ENCODE measurements around the gene CHN2.

CHN2 gene

DNA sequence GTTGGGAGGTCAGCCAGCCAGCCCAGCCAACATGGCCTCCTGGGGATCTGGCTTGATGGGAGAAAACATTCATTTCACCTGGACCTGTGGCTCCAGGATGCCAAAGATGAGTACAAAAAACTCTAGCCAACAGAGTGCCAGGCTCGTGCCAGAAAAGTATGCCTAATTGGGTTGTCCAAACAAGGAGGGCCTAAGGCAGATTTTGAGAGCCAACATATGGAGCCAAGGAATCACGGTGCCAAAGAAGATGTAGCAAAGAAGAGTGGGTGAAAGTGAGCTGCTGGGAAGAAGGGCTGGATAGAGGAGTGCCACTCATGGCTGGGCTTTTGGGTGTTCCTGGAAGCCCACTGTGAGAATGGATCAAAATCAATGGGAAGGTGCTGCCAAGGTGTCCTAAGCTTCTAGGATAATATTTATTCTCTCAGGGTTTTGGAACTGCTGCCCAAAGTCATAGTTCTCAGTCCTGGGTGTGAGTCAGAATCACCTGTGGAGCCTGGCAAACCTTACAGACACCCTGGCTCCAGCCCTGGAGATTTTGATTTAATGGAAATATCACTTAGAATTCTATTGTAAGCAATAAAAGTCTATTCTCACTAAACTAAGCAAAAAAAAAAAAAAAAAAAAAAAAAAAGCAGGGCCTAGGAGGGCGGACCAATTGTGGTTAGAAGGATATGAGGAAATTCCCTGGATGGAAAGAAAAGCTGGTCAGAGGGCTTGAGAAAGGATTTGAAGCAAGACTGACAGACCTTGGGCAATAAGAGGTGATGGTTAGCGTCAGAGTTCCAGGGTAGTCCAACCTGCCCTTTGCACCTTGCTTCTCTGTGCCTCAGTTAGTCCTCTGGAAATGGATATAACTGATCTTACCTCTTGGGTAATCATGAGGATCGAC, 186.9 kb downstream of the CHN2 start:
- FAIRE-seq (no peak), DNase-seq (ENCODE audit: insufficient read length, low spot score) (no peak)

GRCh38 chr7:29384277-29384676, 189.7 kb downstream of the CHN2 start:
- DNase-seq (ENCODE audit: insufficient read length, low spot score) (no peak), FAIRE-seq (no peak)

GRCh38 chr7:29385214-29385814, 190.7 kb downstream of the CHN2 start:
- FAIRE-seq (no peak), DNase-seq (ENCODE audit: insufficient read length, low spot score) (no peak)

- DNase-seq (ENCODE audit: insufficient read length, low spot score) (no peak), FAIRE-seq (no peak)
Measured at GRCh38 chr7:29386196-29386765, 191.7 kb downstream of the CHN2 start.

- FAIRE-seq, result no peak
- no peak for DNase-seq (ENCODE audit: insufficient read length, low spot score)
Measured at GRCh38 chr7:29391262-29391661, 196.7 kb downstream of the CHN2 start.

DNA sequence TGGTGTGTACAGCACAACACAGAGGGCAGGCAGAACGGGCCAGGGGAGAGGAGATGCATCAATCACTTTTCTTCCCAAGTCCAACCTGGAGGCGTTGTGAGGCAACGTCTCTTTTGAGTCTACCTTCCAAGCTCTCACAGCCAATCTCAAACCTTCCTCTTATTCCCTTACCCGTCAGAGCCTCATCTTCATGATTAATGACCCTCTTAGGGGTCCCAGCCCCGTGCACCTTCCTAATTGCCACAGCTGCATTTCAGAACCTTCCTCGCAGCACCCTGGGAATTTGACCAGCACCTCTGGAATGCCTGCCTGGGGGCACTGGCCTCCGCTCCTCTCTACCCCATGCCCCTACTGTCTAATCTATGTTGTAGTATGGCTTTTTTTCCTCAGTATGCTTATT, 199.7 kb downstream of the CHN2 start:
- DNase-seq (ENCODE audit: insufficient read length, low spot score), result no peak
- FAIRE-seq, result no peak

- DNase-seq (ENCODE audit: insufficient read length, low spot score), result no peak
- no peak for FAIRE-seq
Measured at GRCh38 chr7:29396563-29396962, 202.0 kb downstream of the CHN2 start.

DNA sequence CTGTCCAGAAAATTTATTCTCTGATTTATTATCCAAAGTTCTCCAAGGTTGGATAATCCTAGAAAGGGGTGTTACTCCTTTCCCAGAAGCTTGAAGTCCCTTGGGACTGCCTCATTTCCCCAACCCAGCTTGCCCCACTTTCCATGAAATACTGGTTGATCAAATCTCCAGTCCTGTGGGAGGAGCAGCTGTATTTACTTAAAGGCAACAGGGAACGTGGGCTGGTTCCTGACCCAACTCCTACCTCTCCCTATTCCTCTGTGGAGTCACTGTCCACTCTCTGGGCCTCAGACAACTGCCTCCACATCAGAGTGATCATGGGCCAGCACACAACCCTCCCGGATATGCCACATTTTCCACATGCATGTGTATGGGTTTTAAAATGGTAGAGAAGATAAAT, 202.8 kb downstream of the CHN2 start:
- no peak for DNase-seq (ENCODE audit: insufficient read length, low spot score)
- no peak for FAIRE-seq

GRCh38 chr7:29398011-29398410, 203.4 kb downstream of the CHN2 start:
- no peak for FAIRE-seq
- no peak for DNase-seq (ENCODE audit: insufficient read length, low spot score)

GRCh38 chr7:29400437-29400836, 205.9 kb downstream of the CHN2 start:
- FAIRE-seq (no peak), DNase-seq (ENCODE audit: insufficient read length, low spot score) (no peak)

- FAIRE-seq, result no peak
- no peak for DNase-seq (ENCODE audit: insufficient read length, low spot score)
Measured at GRCh38 chr7:29401769-29402168, 207.2 kb downstream of the CHN2 start.

- no peak for FAIRE-seq
- no peak for DNase-seq (ENCODE audit: insufficient read length, low spot score)
Measured at GRCh38 chr7:29405891-29406290, 211.3 kb downstream of the CHN2 start.

DNA sequence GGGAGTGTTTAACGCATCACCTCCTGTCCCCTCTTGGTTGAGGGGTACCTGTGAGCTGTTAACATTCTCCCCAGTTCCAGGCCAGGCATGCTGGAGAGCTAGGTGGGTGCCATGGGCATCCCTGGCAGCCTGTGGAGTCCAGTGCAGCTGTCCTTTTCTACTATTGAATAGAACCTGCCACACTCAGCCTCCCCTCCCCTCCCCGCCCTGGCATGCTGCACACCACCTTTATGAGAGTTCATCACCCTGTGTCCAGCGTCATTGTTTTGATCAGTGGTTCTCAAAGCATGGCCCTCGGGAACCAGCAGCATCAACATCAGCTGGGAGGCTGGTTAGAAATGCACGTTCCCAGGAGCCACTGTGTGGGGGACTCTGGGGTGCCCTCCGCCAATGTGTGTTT, 211.8 kb downstream of the CHN2 start:
- DNase-seq (ENCODE audit: insufficient read length, low spot score) (no peak), FAIRE-seq (no peak)

DNA sequence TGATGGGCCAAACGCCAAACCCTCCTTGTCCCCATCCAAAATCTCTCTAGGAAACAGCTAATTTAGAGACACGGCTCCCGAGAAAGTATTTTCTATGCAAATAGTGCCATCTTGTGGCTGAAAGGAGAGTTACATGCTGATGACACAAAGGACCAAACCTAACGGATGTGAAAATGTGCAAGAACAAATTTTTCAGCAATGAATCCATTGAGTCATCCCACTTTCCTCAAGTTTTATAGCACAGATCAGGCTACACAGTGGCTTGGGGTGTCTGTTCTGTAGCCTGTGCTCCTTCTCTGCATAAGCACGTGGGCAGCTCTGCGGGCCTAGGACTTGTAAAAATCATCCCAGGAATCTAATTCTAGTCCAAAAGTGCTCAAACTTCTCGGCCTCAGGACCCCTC, 214.3 kb downstream of the CHN2 start:
- FAIRE-seq, result no peak

GRCh38 chr7:29410996-29411395, 216.4 kb downstream of the CHN2 start:
- FAIRE-seq (no peak), DNase-seq (ENCODE audit: insufficient read length, low spot score) (no peak)

More for the DNA sequence above, 214.3 kb downstream of the CHN2 start:
- peak; percentile 74 for DNase-seq (ENCODE audit: insufficient read length, low spot score)

DNA sequence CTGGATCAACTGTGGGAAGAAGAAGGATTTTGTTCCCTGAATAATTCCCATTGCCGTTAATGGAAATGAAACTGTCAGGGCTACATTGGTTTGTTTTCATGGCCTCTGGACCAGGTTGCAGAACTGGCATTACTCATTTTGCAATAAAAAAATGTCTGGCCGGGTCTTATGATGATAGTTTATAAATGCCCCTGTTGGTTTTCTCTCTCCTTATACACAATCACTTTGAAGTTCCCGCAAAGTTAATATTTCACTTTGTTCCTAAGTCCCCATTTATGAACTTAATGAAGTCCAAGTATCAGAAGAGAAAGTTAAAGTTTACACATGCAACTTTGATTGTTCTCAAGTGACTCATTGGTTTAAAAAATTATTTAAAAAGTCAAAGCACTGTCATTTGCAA, 218.3 kb downstream of the CHN2 start:
- DNase-seq (ENCODE audit: insufficient read length, low spot score), result no peak
- no peak for FAIRE-seq

GRCh38 chr7:29413626-29414136, 219.1 kb downstream of the CHN2 start:
- DNase-seq (ENCODE audit: insufficient read length, low spot score) (no peak), FAIRE-seq (no peak)

- no peak for FAIRE-seq
Measured at GRCh38 chr7:29414216-29414615, 219.6 kb downstream of the CHN2 start.

GRCh38 chr7:29415215-29415614, 220.6 kb downstream of the CHN2 start:
- no peak for FAIRE-seq

More at GRCh38 chr7:29414216-29414615, 219.6 kb downstream of the CHN2 start:
- no peak for DNase-seq (ENCODE audit: insufficient read length, low spot score)

GRCh38 chr7:29416276-29416937, 221.8 kb downstream of the CHN2 start:
- no peak for DNase-seq (ENCODE audit: insufficient read length, low spot score)
- no peak for FAIRE-seq

More at GRCh38 chr7:29415215-29415614, 220.6 kb downstream of the CHN2 start:
- no peak for DNase-seq (ENCODE audit: insufficient read length, low spot score)

DNA sequence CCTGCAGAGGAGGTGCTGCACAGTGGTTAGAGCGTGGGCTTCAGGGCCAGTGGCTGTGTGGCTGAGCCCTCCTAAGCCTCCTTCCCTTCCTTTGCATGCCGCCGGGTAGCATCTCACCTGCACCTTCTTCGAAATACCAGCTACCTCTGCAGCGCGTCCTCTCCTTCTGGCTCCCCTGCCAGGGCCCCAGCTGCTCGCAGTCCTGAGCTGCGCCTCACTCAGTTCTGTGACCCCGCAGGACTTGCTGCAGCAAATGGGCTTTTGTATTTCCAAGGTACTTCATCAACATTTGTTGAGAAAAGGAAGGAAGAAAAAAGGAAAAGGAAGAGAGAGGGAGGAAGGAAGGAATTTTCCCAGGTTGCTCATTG, 222.3 kb downstream of the CHN2 start:
- DNase-seq (ENCODE audit: insufficient read length, low spot score) (no peak), FAIRE-seq (no peak)
